Erythroblast (primary cell): ENCODE data around the gene DEPDC1.

ENCODE experiments used
- GATA1 ChIP-seq: IDR thresholded peaks from 2 replicates; pipeline ENCODE4 v1.6.1; 2011; ENCODE audit warnings: low read depth, mild to moderate bottlenecking, control low read depth, low read length, moderate library complexity
- POLR2A ChIP-seq: IDR thresholded peaks from 2 replicates; pipeline ENCODE4 v1.6.1; 2011; ENCODE audit warnings: mild to moderate bottlenecking, low read length

DNA sequence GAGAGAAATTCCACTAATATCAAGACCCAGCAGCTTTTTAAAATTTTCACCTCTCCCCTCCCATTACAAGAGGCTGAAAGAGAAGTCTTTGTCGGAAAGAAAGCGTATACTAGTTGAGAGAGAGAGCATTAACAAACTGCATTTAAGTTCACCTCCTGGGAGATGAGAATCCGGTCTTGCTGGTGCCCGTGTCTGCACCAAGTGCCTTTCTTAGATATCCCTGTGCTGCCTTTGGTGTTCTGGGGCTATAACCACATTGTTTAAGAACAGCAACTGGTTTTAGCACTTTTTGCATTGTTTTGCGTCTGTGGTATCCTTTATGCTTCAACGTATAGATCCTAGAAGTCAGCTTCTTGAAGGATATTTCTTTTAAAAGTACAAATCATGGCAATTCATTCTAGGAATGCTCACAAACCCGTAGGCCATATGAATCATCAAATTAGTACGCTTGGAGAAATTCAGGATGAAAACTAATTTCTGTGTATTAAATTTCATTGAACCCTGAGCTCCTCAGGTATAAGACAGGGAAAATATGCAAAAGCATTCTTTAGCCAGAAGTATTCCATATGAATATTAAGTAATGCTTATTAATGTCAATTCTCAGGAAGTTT, 43.7 kb downstream of the DEPDC1 start:
- TF ChIP-seq POLR2A (no peak), GATA1 (no peak)
